Measurements from ENCODE around the gene HSFX4. TPM values are rescaled to one million over a fixed set of nuclear protein-coding genes. Genes with fewer than 3 reads are reported as not detected.

HSFX4 gene
- total and polyA plus RNA-seq, 9 of the 15 experiments (the other 6 are each of a cell fraction or from before 2014, with no cell fraction given): 0.10 to 0.24 (median 0.14) TPM; not detected in 6

- TF ChIP-seq ZNF79 (CRISPR knock-in tag; IDR thresholded peaks at IDR 0.05; ENCODE audit: low read depth): no peak
- no peak for TF ChIP-seq FOXA3 (CRISPR knock-in tag; conservative IDR thresholded peaks at IDR 0.05 in 1 of 2, IDR thresholded peaks at IDR 0.05 in 1 of 2)
- 0 out of 2 replicates have a peak, but pooled peaks have one; percentile 44 for TF ChIP-seq GABPB1 (CRISPR knock-in tag; IDR thresholded peaks at IDR 0.05)
- TF ChIP-seq TAF15 (IDR thresholded peaks at IDR 0.05; ENCODE audit: low read depth, low read length): no peak
- TF ChIP-seq FOS (IDR thresholded peaks at IDR 0.05; ENCODE audit: extremely low read depth, insufficient read length): no peak
- peak; percentile 84 for TF ChIP-seq ATF1 (CRISPR knock-in tag; IDR thresholded peaks at IDR 0.05)
- TF ChIP-seq ATF1 (tag; IDR thresholded peaks at IDR 0.05): peak; percentile 98
- no peak for TF ChIP-seq E2F5 (CRISPR knock-in tag; IDR thresholded peaks at IDR 0.05)
- TF ChIP-seq FOXM1 (IDR thresholded peaks at IDR 0.05; ENCODE audit: low read depth): no peak
- TF ChIP-seq FOXM1 (CRISPR knock-in tag; IDR thresholded peaks at IDR 0.05; ENCODE audit: low read depth): no peak
- TF ChIP-seq DACH1 (IDR thresholded peaks at IDR 0.05; ENCODE audit: partially characterized antibody): no peak
- TF ChIP-seq KAT2B (IDR thresholded peaks at IDR 0.05; ENCODE audit: low read depth, low read length): no peak
- TF ChIP-seq DNMT1 (IDR thresholded peaks at IDR 0.05): no peak
- no peak for TF ChIP-seq ZNF436 (CRISPR knock-in tag; IDR thresholded peaks at IDR 0.05)
- TF ChIP-seq ZNF57 (CRISPR knock-in tag; IDR thresholded peaks at IDR 0.05): no peak
- no peak for TF ChIP-seq VEZF1 (CRISPR knock-in tag; IDR thresholded peaks at IDR 0.05)
- no peak for TF ChIP-seq BRCA1 (IDR thresholded peaks at IDR 0.05)
- TF ChIP-seq BRCA1 (CRISPR knock-in tag; IDR thresholded peaks at IDR 0.05): no peak
- peak in 1 of 2 experiments; percentile 65; a peak in 2 of 4 replicates for TF ChIP-seq TBL1XR1 (IDR thresholded peaks at IDR 0.05; ENCODE audit: low read length in 2 of 2)
- no peak for TF ChIP-seq MLX (CRISPR knock-in tag; conservative IDR thresholded peaks at IDR 0.05)
- TF ChIP-seq TFAP4 (CRISPR knock-in tag; IDR thresholded peaks at IDR 0.05; ENCODE audit: borderline replicate concordance): peak; percentile 50; the same call in 1 of the 2 replicates
- TF ChIP-seq POLR3A (IDR thresholded peaks at IDR 0.05; ENCODE audit: borderline replicate concordance, extremely low read depth, insufficient read depth, insufficient read length): no peak
- no peak for TF ChIP-seq ZBTB17 (CRISPR knock-in tag; IDR thresholded peaks at IDR 0.05)
- peak; percentile 47; the same call in 1 of the 2 replicates for TF ChIP-seq ZBTB7A (IDR thresholded peaks at IDR 0.05; ENCODE audit: borderline replicate concordance, control insufficient read depth, low read depth, low read length)
- peak; percentile 100 for TF ChIP-seq ZBTB2 (IDR thresholded peaks at IDR 0.05)
Observed at GRCh38 chrX:149938427-149938880, 9.1 kb downstream of the HSFX4 start, which contains the start of gene EOLA2 (continued).

All from K562 (cell line).